ENCODE results near the gene APOC4. TPM values are rescaled to one million over a fixed set of nuclear protein-coding genes. Genes with fewer than 3 reads are reported as not detected.

Gene APOC4
- total and polyA plus RNA-seq, 2 experiments from 2014 or later = not detected

- Histone ChIP-seq H3K9me3 (ENCODE audit: low read depth) (no peaks in the 10 kb centered on the region), H3K9ac (peak overlapping the region; percentile 95), H3K4me3 (peak overlapping the region; percentile 93), H3K36me3 (ENCODE audit: low read depth) (no peaks in the 10 kb centered on the region), H3K79me2 (ENCODE audit: insufficient read depth) (peaks cover 52% of the 10 kb centered on the region), H3K4me2 (ENCODE audit: unreplicated experiment) (peak overlapping the region; percentile 99), H3K27ac (peak overlapping the region; percentile 83), H3K9me2 (ENCODE audit: insufficient read depth) (no peaks in the 10 kb centered on the region), H3K27me3 (replicated peaks; ENCODE audit: insufficient read depth) (no peaks in the 10 kb centered on the region), H3F3A (ENCODE audit: insufficient read depth) (peaks cover 13% of the 10 kb centered on the region), H3K4me1 (ENCODE audit: insufficient read depth) (peaks cover 18% of the 10 kb centered on the region), H2AFZ (peak overlapping the region; percentile 96), H4K20me1 (ENCODE audit: insufficient read depth) (no peaks in the 10 kb centered on the region; the same call in 1 of the 2 replicates)
- TF ChIP-seq EZH2 (IDR thresholded peaks at IDR 0.05; ENCODE audit: insufficient read depth, poor library complexity, severe bottlenecking) (no peak), EZH2phosphoT487 (IDR thresholded peaks at IDR 0.05; ENCODE audit: insufficient read depth, low read depth) (no peak)
- in situ Hi-C loops (cut with MboI) = no loop called here
- no peak for DNase-seq
- WGBS, 2 experiments (ENCODE audit: low coverage in 1 of 2, low lambda C conversion rate in 2 of 2, missing lambda C conversion rate in 2 of 2) = 35 to 39% methylated on average over 11 to 13 of the region's 13 CpGs
Measured at GRCh38 chr19:44954278-44954648, 12.2 kb downstream of the APOC4 start.

- Histone ChIP-seq H4K20me1 (ENCODE audit: insufficient read depth) (no peaks in the 10 kb centered on the region; the same call in 1 of the 2 replicates), H3K9me2 (ENCODE audit: insufficient read depth) (no peaks in the 10 kb centered on the region), H3K9ac (peak within 1 kb of the TSS; percentile 95), H3F3A (ENCODE audit: insufficient read depth) (peaks cover 13% of the 10 kb centered on the region), H3K4me3 (peak within 1 kb of the TSS; percentile 93), H3K36me3 (ENCODE audit: low read depth) (no peaks in the 10 kb centered on the region), H3K4me2 (ENCODE audit: unreplicated experiment) (peak within 1 kb of the TSS; percentile 99), H3K27ac (peak within 1 kb of the TSS; percentile 83), H3K4me1 (ENCODE audit: insufficient read depth) (peaks cover 18% of the 10 kb centered on the region), H3K27me3 (replicated peaks; ENCODE audit: insufficient read depth) (no peaks in the 10 kb centered on the region), H3K79me2 (ENCODE audit: insufficient read depth) (peaks cover 59% of the 10 kb centered on the region), H3K9me3 (ENCODE audit: low read depth) (no peaks in the 10 kb centered on the region), H2AFZ (peak within 1 kb of the TSS; percentile 96)
- no peak for TF ChIP-seq EZH2phosphoT487 (IDR thresholded peaks at IDR 0.05; ENCODE audit: insufficient read depth, low read depth)
- no peak for TF ChIP-seq EZH2 (IDR thresholded peaks at IDR 0.05; ENCODE audit: insufficient read depth, poor library complexity, severe bottlenecking)
- 1% methylated on average over 38 to 62 of the region's 65 CpGs for WGBS, 2 experiments (ENCODE audit: low coverage in 1 of 2, low lambda C conversion rate in 2 of 2, missing lambda C conversion rate in 2 of 2)
- in situ Hi-C loops (cut with MboI) = no loop called here
- peak; percentile 100 for DNase-seq
Measured at GRCh38 chr19:44954649-44955504, 12.8 kb downstream of the APOC4 start, which contains the start of gene CLPTM1. CLPTM1 (plus strand) TSS chr19:44955380; CDS start chr19:44955396, 16 bp downstream.

- Histone ChIP-seq H2AFZ (peak overlapping the region; percentile 96), H3F3A (ENCODE audit: insufficient read depth) (peaks cover 13% of the 10 kb centered on the region), H3K36me3 (ENCODE audit: low read depth) (no peaks in the 10 kb centered on the region), H3K9me3 (ENCODE audit: low read depth) (no peaks in the 10 kb centered on the region), H3K4me1 (ENCODE audit: insufficient read depth) (peaks cover 18% of the 10 kb centered on the region), H3K27ac (peak overlapping the region; percentile 83), H3K27me3 (replicated peaks; ENCODE audit: insufficient read depth) (no peaks in the 10 kb centered on the region), H3K9me2 (ENCODE audit: insufficient read depth) (no peaks in the 10 kb centered on the region), H3K9ac (peak overlapping the region; percentile 95), H3K79me2 (ENCODE audit: insufficient read depth) (peaks cover 67% of the 10 kb centered on the region), H3K4me2 (ENCODE audit: unreplicated experiment) (peak overlapping the region; percentile 93), H3K4me3 (peak overlapping the region; percentile 93), H4K20me1 (ENCODE audit: insufficient read depth) (no peaks in the 10 kb centered on the region; the same call in 1 of the 2 replicates)
- 3% methylated on average over 35 to 37 of the region's 40 CpGs for WGBS, 2 experiments (ENCODE audit: low coverage in 1 of 2, low lambda C conversion rate in 2 of 2, missing lambda C conversion rate in 2 of 2)
- peak; percentile 40 for DNase-seq
- in situ Hi-C loops (cut with MboI) = no loop called here
- no peak for TF ChIP-seq EZH2 (IDR thresholded peaks at IDR 0.05; ENCODE audit: insufficient read depth, poor library complexity, severe bottlenecking)
- TF ChIP-seq EZH2phosphoT487 (IDR thresholded peaks at IDR 0.05; ENCODE audit: insufficient read depth, low read depth) = no peak
Measured at GRCh38 chr19:44955505-44956439, 13.7 kb downstream of the APOC4 start.

- peak; percentile 45 for DNase-seq
- Histone ChIP-seq H3K4me2 (ENCODE audit: unreplicated experiment) (peak overlapping the region; percentile 93), H3K4me3 (no peak overlapping the region), H4K20me1 (ENCODE audit: insufficient read depth) (no peaks in the 10 kb centered on the region; the same call in 1 of the 2 replicates), H3K36me3 (ENCODE audit: low read depth) (0 out of 2 replicates have a peak, but pooled peaks cover 3% of the 10 kb centered on the region), H3K79me2 (ENCODE audit: insufficient read depth) (peaks cover 85% of the 10 kb centered on the region), H2AFZ (no peak overlapping the region), H3K9ac (peak overlapping the region; percentile 95), H3K27me3 (replicated peaks; ENCODE audit: insufficient read depth) (no peaks in the 10 kb centered on the region), H3F3A (ENCODE audit: insufficient read depth) (peaks cover 13% of the 10 kb centered on the region), H3K27ac (0 out of 2 replicates have a peak overlapping the region, but pooled peaks have one; percentile 83), H3K9me3 (ENCODE audit: low read depth) (no peaks in the 10 kb centered on the region), H3K9me2 (ENCODE audit: insufficient read depth) (no peaks in the 10 kb centered on the region), H3K4me1 (ENCODE audit: insufficient read depth) (peaks cover 18% of the 10 kb centered on the region)
- TF ChIP-seq EZH2 (IDR thresholded peaks at IDR 0.05; ENCODE audit: insufficient read depth, poor library complexity, severe bottlenecking) = no peak
- TF ChIP-seq EZH2phosphoT487 (IDR thresholded peaks at IDR 0.05; ENCODE audit: insufficient read depth, low read depth) = no peak
- in situ Hi-C loops (cut with MboI) = no loop called here
- 62 to 70% methylated on average over 7 of the region's 7 CpGs for WGBS, 2 experiments (ENCODE audit: low coverage in 1 of 2, low lambda C conversion rate in 2 of 2, missing lambda C conversion rate in 2 of 2)
Measured at GRCh38 chr19:44957526-44957925, 15.5 kb downstream of the APOC4 start.
